ENCODE results near the gene CHN1. TPM values are rescaled to one million over a fixed set of nuclear protein-coding genes. Genes with fewer than 3 reads are reported as not detected.

CHN1 gene
- total and polyA plus RNA-seq, 2 donors from 2014 or later: 6.5 to 14.1 TPM

GRCh38 chr2:175048275-175048674 is 43.1 kb upstream of the CHN1 start:
- no peaks in the 10 kb centered on the region for H3K27me3 ChIP-seq (ENCODE audit: control insufficient read depth, insufficient read depth, low read length)
- no peak for DNase-seq
- H3K4me3 ChIP-seq (ENCODE audit: low read length in 3 of 3): no peak overlapping the region
- TF ChIP-seq, protein P1, sequence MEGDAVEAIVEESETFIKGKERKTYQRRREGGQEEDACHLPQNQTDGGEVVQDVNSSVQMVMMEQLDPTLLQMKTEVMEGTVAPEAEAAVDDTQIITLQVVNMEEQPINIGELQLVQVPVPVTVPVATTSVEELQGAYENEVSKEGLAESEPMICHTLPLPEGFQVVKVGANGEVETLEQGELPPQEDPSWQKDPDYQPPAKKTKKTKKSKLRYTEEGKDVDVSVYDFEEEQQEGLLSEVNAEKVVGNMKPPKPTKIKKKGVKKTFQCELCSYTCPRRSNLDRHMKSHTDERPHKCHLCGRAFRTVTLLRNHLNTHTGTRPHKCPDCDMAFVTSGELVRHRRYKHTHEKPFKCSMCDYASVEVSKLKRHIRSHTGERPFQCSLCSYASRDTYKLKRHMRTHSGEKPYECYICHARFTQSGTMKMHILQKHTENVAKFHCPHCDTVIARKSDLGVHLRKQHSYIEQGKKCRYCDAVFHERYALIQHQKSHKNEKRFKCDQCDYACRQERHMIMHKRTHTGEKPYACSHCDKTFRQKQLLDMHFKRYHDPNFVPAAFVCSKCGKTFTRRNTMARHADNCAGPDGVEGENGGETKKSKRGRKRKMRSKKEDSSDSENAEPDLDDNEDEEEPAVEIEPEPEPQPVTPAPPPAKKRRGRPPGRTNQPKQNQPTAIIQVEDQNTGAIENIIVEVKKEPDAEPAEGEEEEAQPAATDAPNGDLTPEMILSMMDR (IDR thresholded peaks at IDR 0.05; ENCODE audit: borderline replicate concordance, extremely low read depth, insufficient read depth): no peak
- no peaks in the 10 kb centered on the region for H3K4me1 ChIP-seq (ENCODE audit: control insufficient read depth in 2 of 3, insufficient read depth in 2 of 3, low read depth in 1 of 3, low read length in 3 of 3)
- intact Hi-C loops (cut with DNase I): no loop called here
- H3K27ac ChIP-seq (ENCODE audit: low read depth in 2 of 2, low read length in 2 of 2): no peak overlapping the region
- H3K9me3 ChIP-seq (ENCODE audit: control insufficient read depth in 2 of 3, insufficient read depth in 1 of 3, low read length in 3 of 3): no peaks in the 10 kb centered on the region
- no peaks in the 10 kb centered on the region for H3K36me3 ChIP-seq (ENCODE audit: control insufficient read depth in 2 of 3, insufficient read depth in 3 of 3, low read length in 3 of 3)
- no peak overlapping the region for H3K9ac ChIP-seq (ENCODE audit: low read length in 3 of 3)
- no peak for FAIRE-seq

GRCh38 chr2:175039490-175039889 is 34.3 kb upstream of the CHN1 start:
- Histone ChIP-seq H3K27me3 (ENCODE audit: control insufficient read depth, insufficient read depth, low read length) (no peaks in the 10 kb centered on the region), H3K27ac (ENCODE audit: low read depth in 2 of 2, low read length in 2 of 2) (no peak overlapping the region), H3K4me1 (ENCODE audit: control insufficient read depth in 2 of 3, insufficient read depth in 2 of 3, low read depth in 1 of 3, low read length in 3 of 3) (no peaks in the 10 kb centered on the region), H3K9ac (ENCODE audit: low read length in 3 of 3) (no peak overlapping the region), H3K36me3 (ENCODE audit: control insufficient read depth in 2 of 3, insufficient read depth in 3 of 3, low read length in 3 of 3) (no peaks in the 10 kb centered on the region), H3K9me3 (ENCODE audit: control insufficient read depth in 2 of 3, insufficient read depth in 1 of 3, low read length in 3 of 3) (no peaks in the 10 kb centered on the region), H3K4me3 (ENCODE audit: low read length in 3 of 3) (no peak overlapping the region)
- DNase-seq (no peak), FAIRE-seq (no peak)
- intact Hi-C loops (cut with DNase I): no loop called here
- TF ChIP-seq, protein P1 (IDR thresholded peaks at IDR 0.05; ENCODE audit: borderline replicate concordance, extremely low read depth, insufficient read depth): no peak

DNA sequence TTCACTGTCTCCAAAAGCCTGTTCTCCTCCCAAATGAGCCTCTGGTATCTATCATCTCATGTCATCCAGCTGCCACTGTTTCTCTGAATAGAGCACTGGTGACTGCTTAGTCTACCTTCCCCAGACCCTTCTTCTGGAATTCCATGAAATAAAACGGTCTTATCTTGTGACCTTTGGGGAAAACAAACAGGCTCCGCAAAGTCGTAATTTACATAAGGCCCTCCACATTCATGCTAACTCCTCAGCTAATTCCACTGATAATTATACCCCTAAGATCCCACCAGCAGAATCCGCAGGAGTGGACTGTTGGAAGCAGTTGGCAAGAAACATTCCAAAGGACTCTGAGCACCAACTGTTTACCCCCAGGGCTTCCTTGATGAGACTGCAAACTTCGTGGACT is 33.9 kb upstream of the CHN1 start:
- FAIRE-seq (no peak), DNase-seq (no peak)
- no peak overlapping the region for H3K27ac ChIP-seq (ENCODE audit: low read depth in 2 of 2, low read length in 2 of 2)
- no peaks in the 10 kb centered on the region for H3K9me3 ChIP-seq (ENCODE audit: control insufficient read depth in 2 of 3, insufficient read depth in 1 of 3, low read length in 3 of 3)
- no peaks in the 10 kb centered on the region for H3K36me3 ChIP-seq (ENCODE audit: control insufficient read depth in 2 of 3, insufficient read depth in 3 of 3, low read length in 3 of 3)
- no peak overlapping the region for H3K9ac ChIP-seq (ENCODE audit: low read length in 3 of 3)
- TF ChIP-seq, protein P1 (IDR thresholded peaks at IDR 0.05; ENCODE audit: borderline replicate concordance, extremely low read depth, insufficient read depth): no peak
- H3K4me3 ChIP-seq (ENCODE audit: low read length in 3 of 3): no peak overlapping the region
- intact Hi-C loops (cut with DNase I): no loop called here
- no peaks in the 10 kb centered on the region for H3K4me1 ChIP-seq (ENCODE audit: control insufficient read depth in 2 of 3, insufficient read depth in 2 of 3, low read depth in 1 of 3, low read length in 3 of 3)
- no peaks in the 10 kb centered on the region for H3K27me3 ChIP-seq (ENCODE audit: control insufficient read depth, insufficient read depth, low read length)

GRCh38 chr2:175037941-175038340 is 32.8 kb upstream of the CHN1 start:
- Histone ChIP-seq H3K36me3 (ENCODE audit: control insufficient read depth in 2 of 3, insufficient read depth in 3 of 3, low read length in 3 of 3) (no peaks in the 10 kb centered on the region), H3K27ac (ENCODE audit: low read depth in 2 of 2, low read length in 2 of 2) (no peak overlapping the region), H3K4me3 (ENCODE audit: low read length in 3 of 3) (no peak overlapping the region), H3K27me3 (ENCODE audit: control insufficient read depth, insufficient read depth, low read length) (no peaks in the 10 kb centered on the region), H3K9me3 (ENCODE audit: control insufficient read depth in 2 of 3, insufficient read depth in 1 of 3, low read length in 3 of 3) (no peaks in the 10 kb centered on the region), H3K4me1 (ENCODE audit: control insufficient read depth in 2 of 3, insufficient read depth in 2 of 3, low read depth in 1 of 3, low read length in 3 of 3) (no peaks in the 10 kb centered on the region), H3K9ac (ENCODE audit: low read length in 3 of 3) (no peak overlapping the region)
- TF ChIP-seq, protein P1 (IDR thresholded peaks at IDR 0.05; ENCODE audit: borderline replicate concordance, extremely low read depth, insufficient read depth): no peak
- FAIRE-seq (no peak), DNase-seq (no peak)
- intact Hi-C loops (cut with DNase I): no loop called here

Measured in kidney (tissue), 14 donors.